K562 (cell line): Measurements from ENCODE around the gene NAP1L4. TPM values are rescaled to one million over a fixed set of nuclear protein-coding genes. Genes with fewer than 3 reads are reported as not detected.

Experiments
- E2F6 ChIP-seq, 2 experiments: IDR thresholded peaks; 2 replicates each; pipeline ENCODE4 v1.6.1; 2011; ENCODE audit warnings: borderline replicate concordance in 1 of 2, control low read depth in 1 of 2, low read depth in 1 of 2, low read length in 1 of 2, mild to moderate bottlenecking in 1 of 2, mixed read lengths in 1 of 2, moderate library complexity in 1 of 2; ENCODE audit not compliant: insufficient read depth in 1 of 2, insufficient read length in 1 of 2, poor library complexity in 1 of 2, severe bottlenecking in 1 of 2; ENCODE audit errors: extremely low read depth in 1 of 2
- ELF2 ChIP-seq: fragments of 250-450 bp; sonication (Bioruptor Pico); IDR thresholded peaks from 2 replicates; pipeline ENCODE4 v1.5.0; 2021; ENCODE audit warnings: mild to moderate bottlenecking
- ESRRA ChIP-seq: fragments of 450-650 bp; IDR thresholded peaks from 2 replicates; pipeline ENCODE4 v1.6.1; 2014; ENCODE audit warnings: low read depth, mild to moderate bottlenecking, moderate library complexity, borderline replicate concordance
- FOSL1 ChIP-seq: fragments of 200-800 bp; sonication (Bioruptor generic); conservative IDR thresholded peaks from 2 replicates; pipeline ENCODE4 v1.6.1; 2016; ENCODE audit warnings: missing genetic modification characterization, missing compliant biosample characterization
- KDM4B ChIP-seq, 2 experiments: fragments of 450-650 bp in 1 of 2; sonication (generic) in 1 of 2; IDR thresholded peaks; 2 replicates each; pipeline ENCODE4 v1.6.1; 2016 to 2017; ENCODE audit warnings: borderline replicate concordance in 2 of 2, antibody characterized with exemption in 1 of 2, low read depth in 1 of 2, mild to moderate bottlenecking in 1 of 2
- LCOR ChIP-seq: sonication (generic); formaldehyde crosslinking; IDR thresholded peaks from 2 replicates; pipeline ENCODE4 v1.8.0; 2022; ENCODE audit warnings: mild to moderate bottlenecking, missing genetic modification reagents
- RBM39 ChIP-seq: fragments of 200-400 bp; formaldehyde crosslinking; optimal IDR thresholded peaks from 2 replicates; pipeline ENCODE3; 2018; ENCODE audit warnings: low read depth, low read length
- TOE1 ChIP-seq, 2 experiments: fragments of 450-650 bp in 1 of 2; sonication (generic) in 1 of 2; formaldehyde crosslinking in 1 of 2; IDR thresholded peaks; 2 replicates each; pipeline versions ENCODE4 v1.7.1 to v1.8.0; 2016 to 2022; ENCODE audit warnings: borderline replicate concordance in 2 of 2, mild to moderate bottlenecking in 2 of 2, antibody characterized with exemption in 1 of 2, inconsistent platforms in 1 of 2, low read depth in 1 of 2, missing genetic modification reagents in 1 of 2, moderate library complexity in 1 of 2
- TRIM25 ChIP-seq: fragments of 450-650 bp; IDR thresholded peaks from 2 replicates; pipeline ENCODE4 v1.7.0; 2016; ENCODE audit warnings: borderline replicate concordance
- ZNF592 ChIP-seq: fragments of 450-650 bp; IDR thresholded peaks from 2 replicates; pipeline ENCODE4 v1.6.1; 2017; ENCODE audit warnings: antibody characterized with exemption, mild to moderate bottlenecking
- polyA plus RNA-seq, 8 experiments: library from polyadenylated mRNA; depleted of rRNA in 4 of 8; stranded (reverse) in 5 of 8; unstranded in 3 of 8; fragments of >200 nt; fragmentation: Nextera tagmentation in 2 of 8; fragmentation: Illumina TruSeq in 1 of 8; extraction: Ambion mirVana in 2 of 8; extraction: Trizol in 1 of 8; gene quantifications; 2 replicates each; pipeline versions ENCODE4 v1.2.1 to v1.2.3, GENCODE V29; 2011 to 2014; ENCODE audit warnings: inconsistent platforms in 1 of 8, missing spikeins in 1 of 8
- total RNA-seq, 7 experiments: library from RNA; depleted of rRNA in 6 of 7; stranded (reverse); fragments of >200 nt in 6 of 7; fragmentation: Illumina TruSeq in 2 of 7; extraction: Trizol in 2 of 7; gene quantifications; 2 replicates each; pipeline versions ENCODE4 v1.2.1 to v1.2.3, GENCODE V29; 2011 to 2021; ENCODE audit warnings: low replicate concordance in 1 of 7

NAP1L4 gene
- total and polyA plus RNA-seq, 9 of the 15 experiments (the other 6 are each of a cell fraction or from before 2014, with no cell fraction given) = 34.1 to 237 (median 179) TPM

GRCh38 chr11:2898366-2899079 is 93.6 kb downstream of the NAP1L4 start (continued):
- TF ChIP-seq TRIM25 (no peak), RBM39 (no peak), ZNF592 (peak; percentile 96), ELF2 (CRISPR knock-in tag) (no peak), LCOR (no peak), FOSL1 (peak; percentile 92), TOE1 (IDR thresholded peaks at IDR 0.05; ENCODE audit: borderline replicate concordance) (peak; percentile 66; the same call in 1 of the 2 replicates), TOE1 (CRISPR knock-in tag; IDR thresholded peaks at IDR 0.05; ENCODE audit: borderline replicate concordance, low read depth) (no peak), ESRRA (no peak), E2F6 (IDR thresholded peaks at IDR 0.05; ENCODE audit: borderline replicate concordance in 1 of 2, extremely low read depth in 1 of 2, insufficient read depth in 1 of 2, insufficient read length in 1 of 2, low read depth in 1 of 2, low read length in 1 of 2, poor library complexity in 1 of 2, severe bottlenecking in 1 of 2) (peak in 1 of 2 experiments; percentile 93), KDM4B (IDR thresholded peaks at IDR 0.05; ENCODE audit: borderline replicate concordance in 2 of 2, low read depth in 1 of 2) (0 out of 4 replicates have a peak, but pooled peaks of 1 of the 2 experiments have one; percentile 25)
